ENCODE measurements around the gene PER3.

Gene PER3

DNA sequence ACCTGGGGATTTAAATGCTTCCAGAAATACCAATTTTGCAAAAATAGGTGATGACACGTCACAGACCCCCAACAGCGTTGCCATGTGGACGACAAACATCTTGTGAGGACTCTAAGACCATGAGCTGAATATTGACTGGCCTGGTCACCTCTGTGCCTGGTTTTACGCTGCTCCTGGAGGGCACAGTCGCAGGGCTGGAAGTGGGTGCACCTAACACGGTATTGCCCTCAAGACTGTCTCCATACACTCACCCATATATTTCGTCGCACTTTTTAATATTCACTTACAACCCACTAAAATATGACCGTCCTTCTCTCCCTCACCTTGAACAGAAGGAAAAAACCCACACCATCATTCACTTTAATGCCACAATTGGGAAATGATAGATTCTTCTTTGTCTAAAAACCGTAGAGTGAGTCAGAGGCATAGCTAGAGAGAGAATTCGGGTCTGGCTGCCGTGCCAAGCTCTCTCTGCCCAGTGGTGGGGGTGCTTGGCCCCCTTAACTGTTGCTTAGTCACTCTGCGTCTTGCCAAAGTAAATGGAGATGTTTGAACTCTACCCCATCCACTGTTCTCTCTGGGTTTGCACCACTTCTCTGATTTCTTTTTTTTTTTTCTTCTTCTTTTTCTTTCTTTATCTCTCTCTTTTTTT, 109.6 kb downstream of the PER3 start:
- TF ChIP-seq, protein P1, sequence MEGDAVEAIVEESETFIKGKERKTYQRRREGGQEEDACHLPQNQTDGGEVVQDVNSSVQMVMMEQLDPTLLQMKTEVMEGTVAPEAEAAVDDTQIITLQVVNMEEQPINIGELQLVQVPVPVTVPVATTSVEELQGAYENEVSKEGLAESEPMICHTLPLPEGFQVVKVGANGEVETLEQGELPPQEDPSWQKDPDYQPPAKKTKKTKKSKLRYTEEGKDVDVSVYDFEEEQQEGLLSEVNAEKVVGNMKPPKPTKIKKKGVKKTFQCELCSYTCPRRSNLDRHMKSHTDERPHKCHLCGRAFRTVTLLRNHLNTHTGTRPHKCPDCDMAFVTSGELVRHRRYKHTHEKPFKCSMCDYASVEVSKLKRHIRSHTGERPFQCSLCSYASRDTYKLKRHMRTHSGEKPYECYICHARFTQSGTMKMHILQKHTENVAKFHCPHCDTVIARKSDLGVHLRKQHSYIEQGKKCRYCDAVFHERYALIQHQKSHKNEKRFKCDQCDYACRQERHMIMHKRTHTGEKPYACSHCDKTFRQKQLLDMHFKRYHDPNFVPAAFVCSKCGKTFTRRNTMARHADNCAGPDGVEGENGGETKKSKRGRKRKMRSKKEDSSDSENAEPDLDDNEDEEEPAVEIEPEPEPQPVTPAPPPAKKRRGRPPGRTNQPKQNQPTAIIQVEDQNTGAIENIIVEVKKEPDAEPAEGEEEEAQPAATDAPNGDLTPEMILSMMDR (IDR thresholded peaks at IDR 0.05; ENCODE audit: extremely low read depth, insufficient read depth, missing control alignments): no peak
- no peak for DNase-seq (ENCODE audit: low spot score)
- in situ Hi-C loops (cut with MboI; ENCODE audit: low pct_unique_long_range_greater_than_20kb, low sequenced_read_pairs, unreplicated experiment): no loop called here

Measured in GM13977 (cell line).